IMR-90 (cell line): ENCODE results near the gene HLA-B. TPM values are rescaled to one million over a fixed set of nuclear protein-coding genes. Genes with fewer than 3 reads are reported as not detected.

Experiments
- ATAC-seq: fragments of 200-7000 bp; cut with Tn5 transposase; 2 replicates; pipeline ENCODE4 v1.9.1; 2020; ENCODE audit warnings: low read depth, mild to moderate bottlenecking, moderate library complexity
- BruUV-seq: library from RNA; stranded (reverse); fragments of 400-500 nt; replicated peaks from 2 replicates; lab custom pipeline; 2021; lab: Mats Ljungman, UMichigan
- CTCF ChIA-PET: fragments of 300-600 bp; formaldehyde crosslinking; extraction: SDS; loops from one replicate; lab custom pipeline; 2021; ENCODE audit warnings: antibody characterized with exemption; lab: Yijun Ruan, JAX
- POLR2A ChIA-PET: fragments of 300-600 bp; sonication (Branson Sonifier 250); formaldehyde crosslinking; loops from one replicate; lab custom pipeline; 2022; ENCODE audit warnings: antibody characterized with exemption; ENCODE audit not compliant: unreplicated experiment; lab: Charles Lee
- DNase-seq: peaks from one replicate; pipeline ENCODE4 v3.0.0; 2013
- H2AFZ ChIP-seq: replicated peaks from 2 replicates; pipeline ENCODE3; 2013; ENCODE audit warnings: low read length, mild to moderate bottlenecking; ENCODE audit not compliant: poor library complexity
- H2AK5ac ChIP-seq: 2 replicates; pipeline ENCODE4 v1.6.1; 2013; ENCODE audit warnings: low read depth, low read length, inconsistent platforms
- H2AK9ac ChIP-seq: replicated peaks from 2 replicates; pipeline ENCODE3; 2013; ENCODE audit warnings: mild to moderate bottlenecking, low read depth, low read length, moderate library complexity; ENCODE audit not compliant: poor library complexity
- H2BK120ac ChIP-seq: 2 replicates; pipeline ENCODE4 v1.6.1; 2013; ENCODE audit warnings: low read depth, low read length, inconsistent platforms
- H2BK15ac ChIP-seq: 3 replicates; pipeline ENCODE4 v1.6.1; 2013; ENCODE audit warnings: low read depth, low read length, inconsistent platforms
- H2BK20ac ChIP-seq: 2 replicates; pipeline ENCODE4 v1.6.1; 2013; ENCODE audit warnings: low read depth, mild to moderate bottlenecking, inconsistent platforms, low read length, moderate library complexity
- H2BK5ac ChIP-seq: 2 replicates; pipeline ENCODE4 v1.6.1; 2013; ENCODE audit warnings: mild to moderate bottlenecking, low read depth, low read length, inconsistent platforms; ENCODE audit not compliant: poor library complexity, severe bottlenecking
- H3K14ac ChIP-seq: replicated peaks from 2 replicates; pipeline ENCODE4 v1.6.1; 2013; ENCODE audit warnings: low read depth, low read length, inconsistent platforms
- H3K18ac ChIP-seq: 2 replicates; pipeline ENCODE4 v1.6.1; 2013; ENCODE audit warnings: low read depth, low read length, control low read depth
- H3K23ac ChIP-seq: 2 replicates; pipeline ENCODE4 v1.6.1; 2013; ENCODE audit warnings: low read depth, low read length, inconsistent platforms
- H3K27ac ChIP-seq: 2 replicates; pipeline ENCODE4 v1.5.1; 2013; ENCODE audit warnings: mild to moderate bottlenecking, control low read depth, low read length; ENCODE audit not compliant: insufficient read depth
- H3K27me3 ChIP-seq: 2 replicates; pipeline ENCODE4 v1.6.1; 2013; ENCODE audit warnings: low read length; ENCODE audit not compliant: control insufficient read depth, insufficient read depth
- H3K36me3 ChIP-seq: 2 replicates; pipeline ENCODE4 v1.6.1; 2013; ENCODE audit warnings: low read length, mixed read lengths; ENCODE audit not compliant: control insufficient read depth, insufficient read depth
- H3K4ac ChIP-seq: 2 replicates; pipeline ENCODE4 v1.6.1; 2013; ENCODE audit warnings: low read depth, low read length, inconsistent platforms
- H3K4me1 ChIP-seq: 2 replicates; pipeline ENCODE4 v1.6.1; 2013; ENCODE audit warnings: low read length, mixed read lengths; ENCODE audit not compliant: control insufficient read depth, insufficient read depth
- H3K4me2 ChIP-seq: 2 replicates; pipeline ENCODE4 v1.6.1; 2013; ENCODE audit warnings: low read depth, mild to moderate bottlenecking, control low read depth, low read length, moderate library complexity
- H3K4me3 ChIP-seq: 2 replicates; pipeline ENCODE4 v1.5.1; 2013; ENCODE audit warnings: low read depth, mild to moderate bottlenecking, control low read depth, low read length, moderate library complexity; ENCODE audit not compliant: insufficient read depth
- H3K56ac ChIP-seq: 2 replicates; pipeline ENCODE4 v1.6.1; 2013; ENCODE audit warnings: low read length, inconsistent platforms; ENCODE audit not compliant: insufficient read depth; ENCODE audit errors: extremely low read depth
- H3K79me1 ChIP-seq, 2 experiments: 2 replicates each; pipeline ENCODE4 v1.6.1; 2013; ENCODE audit warnings: low read length in 2 of 2, inconsistent platforms in 1 of 2, low read depth in 1 of 2
- H3K9ac ChIP-seq: 2 replicates; pipeline ENCODE4 v1.6.1; 2013; ENCODE audit warnings: low read depth, low read length, control low read depth
- H3K9me1 ChIP-seq: 2 replicates; pipeline ENCODE4 v1.6.1; 2013; ENCODE audit warnings: low read length, inconsistent platforms; ENCODE audit not compliant: insufficient read depth
- H3K9me3 ChIP-seq: 2 replicates; pipeline ENCODE4 v1.6.1; 2013; ENCODE audit warnings: low read length; ENCODE audit not compliant: control insufficient read depth, insufficient read depth
- H4K20me1 ChIP-seq: 2 replicates; pipeline ENCODE4 v1.6.1; 2013; ENCODE audit warnings: low read length, inconsistent platforms; ENCODE audit not compliant: insufficient read depth
- H4K5ac ChIP-seq: 2 replicates; pipeline ENCODE4 v1.6.1; 2013; ENCODE audit warnings: mild to moderate bottlenecking, low read depth, low read length, control low read depth
- H4K8ac ChIP-seq, 2 experiments: 2 replicates each; pipeline ENCODE4 v1.6.1; 2013; ENCODE audit warnings: low read depth in 2 of 2, low read length in 2 of 2, control low read depth in 1 of 2, inconsistent platforms in 1 of 2
- H4K91ac ChIP-seq: 2 replicates; pipeline ENCODE4 v1.6.1; 2013; ENCODE audit warnings: low read depth, low read length, inconsistent platforms; ENCODE audit not compliant: insufficient read depth
- CTCF ChIP-seq: conservative IDR thresholded peaks from 2 replicates; pipeline ENCODE4 v1.5.1; 2012; ENCODE audit warnings: mild to moderate bottlenecking, low read depth, low read length, improper control_type of control experiment
- ELK1 ChIP-seq: fragments of 150-350 bp; IDR thresholded peaks from 2 replicates; pipeline ENCODE4 v1.6.1; 2016; ENCODE audit warnings: low read depth, mild to moderate bottlenecking, low read length, moderate library complexity, borderline replicate concordance
- FOS ChIP-seq: fragments of 150-350 bp; IDR thresholded peaks from 2 replicates; pipeline ENCODE4 v1.6.1; 2016; ENCODE audit warnings: low read depth, low read length
- MAFK ChIP-seq: IDR thresholded peaks from 2 replicates; pipeline ENCODE4 v1.6.1; 2012; ENCODE audit warnings: low read depth, low read length, improper control_type of control experiment
- MAZ ChIP-seq: IDR thresholded peaks from 2 replicates; pipeline ENCODE4 v1.6.1; 2012; ENCODE audit warnings: low read depth, mild to moderate bottlenecking, low read length, improper control_type of control experiment, moderate library complexity, borderline replicate concordance
- NFE2L2 ChIP-seq: fragments of 150-350 bp; IDR thresholded peaks from 2 replicates; pipeline ENCODE4 v1.6.1; 2016; ENCODE audit warnings: low read depth, mild to moderate bottlenecking, low read length
- POLR2A ChIP-seq: IDR thresholded peaks from 2 replicates; pipeline ENCODE4 v1.6.1; 2012; ENCODE audit warnings: mild to moderate bottlenecking, low read depth, low read length
- RAD21 ChIP-seq: IDR thresholded peaks from 2 replicates; pipeline ENCODE4 v1.6.1; 2012; ENCODE audit warnings: low read length, improper control_type of control experiment
- RFX5 ChIP-seq: IDR thresholded peaks from 2 replicates; pipeline ENCODE4 v1.8.0; 2012; ENCODE audit warnings: low read depth, mild to moderate bottlenecking, low read length, moderate library complexity
- SMC3 ChIP-seq: fragments of 150-350 bp; IDR thresholded peaks from 2 replicates; pipeline ENCODE4 v1.6.1; 2016; ENCODE audit warnings: low read depth, mild to moderate bottlenecking, antibody characterized with exemption, low read length, moderate library complexity
- WGBS, 2 experiments: methylation state at CpG; one replicate each; pipeline versions ENCODE4 v1.1.5 to v1.1.7; 2013; ENCODE audit warnings: missing lambda C conversion rate in 2 of 2; ENCODE audit not compliant: insufficient read length in 1 of 2; ENCODE audit errors: extremely low coverage in 2 of 2; 5-methylcytosine and 5-hydroxymethylcytosine counted together
- dilution Hi-C: fragments of 300-500 bp; cut with HindIII; formaldehyde crosslinking; loops from one replicate; pipeline ENCODE4 v1.14.3; 2018; ENCODE audit warnings: low sequenced_read_pairs; ENCODE audit not compliant: unreplicated experiment
- in situ Hi-C: fragments of 300-500 bp; cut with MboI; formaldehyde crosslinking; loops from 3 replicates; pipeline ENCODE4 v1.14.3; 2019; ENCODE audit warnings: low sequenced_read_pairs, inconsistent platforms, mixed read lengths
- intact Hi-C: fragments of 100-400 bp; cut with micrococcal nuclease; formaldehyde crosslinking; loops from 2 replicates; pipeline ENCODE4 v1.10.0; 2022
- polyA plus RNA-seq, 3 experiments: library from polyadenylated mRNA; depleted of rRNA; stranded (reverse); fragments of >200 nt; gene quantifications; 2 replicates each; pipeline ENCODE4 v1.2.3, GENCODE V29; 2012; ENCODE audit warnings: low replicate concordance in 1 of 3
- total RNA-seq: library from RNA; depleted of rRNA; stranded (reverse); fragments of >200 nt; gene quantifications from 2 replicates; pipeline ENCODE4 v1.2.3, GENCODE V29; 2012

Gene HLA-B
- total and polyA plus RNA-seq, 2 of the 4 experiments (the other 2 are of a cell fraction) = 44.1 to 309 TPM

- Histone ChIP-seq H2BK15ac (no peak overlapping the region), H4K8ac (no peak overlapping the region), H2AK9ac (peak overlapping the region; percentile 82), H3K4me2 (peak overlapping the region; percentile 67), H3K23ac (no peak overlapping the region), H4K91ac (no peak overlapping the region), H3K79me1 (no peaks in the 10 kb centered on the region), H3K56ac (no peak overlapping the region), H2AK5ac (no peak overlapping the region), H4K5ac (no peak overlapping the region), H2BK5ac (no peak overlapping the region), H3K27ac (no peak overlapping the region), H3K9ac (no peak overlapping the region), H2BK120ac (no peak overlapping the region), H2AFZ (peak overlapping the region; percentile 90), H3K27me3 (peaks cover 31% of the 10 kb centered on the region), H4K20me1 (no peaks in the 10 kb centered on the region), H3K36me3 (no peaks in the 10 kb centered on the region), H3K18ac (no peak overlapping the region), H3K14ac (no peak overlapping the region), H3K4me1 (no peaks in the 10 kb centered on the region), H3K4me3 (no peak overlapping the region), H3K9me1 (no peaks in the 10 kb centered on the region), H2BK20ac (no peak overlapping the region), H3K4ac (no peak overlapping the region), H3K9me3 (no peaks in the 10 kb centered on the region)
- DNase-seq = peak; percentile 86
- intact Hi-C loops = loop anchor here (1.0 to 2.0 kb wide), 2 partner anchors 170 to 230 kb away; no protein-coding TSS in a partner anchor
- in situ Hi-C loops = loop anchor here (5.0 kb wide), 2 partner anchors 170 to 230 kb away; partner anchors contain the start of gene PSORS1C2
- ChIA-PET CTCF (interaction anchor here (0.5 to 1.4 kb wide), 14 partner anchors 8 to 250 kb away, joined by 3 to 10 read pairs (median 3); partner anchors contain the start of gene PSORS1C2), POLR2A (interaction anchor here (0.6 kb wide), 1 partner anchor 75 kb away, joined by 3 read pairs; no protein-coding TSS in a partner anchor)
- WGBS, 2 experiments = no CpG with 5 or more reads among the region's 30 CpGs
- peak; percentile 100 for ATAC-seq
- dilution Hi-C loops = no loop called here
- TF ChIP-seq RFX5 (0 out of 2 replicates have a peak, but pooled peaks have one; percentile 49), ELK1 (no peak), CTCF (peak; percentile 98), MAZ (no peak), NFE2L2 (no peak), RAD21 (peak; percentile 97), MAFK (no peak), POLR2A (0 out of 2 replicates have a peak, but pooled peaks have one; percentile 43), FOS (no peak), SMC3 (peak; percentile 93)
- BruUV-seq = no TSS peak
Measured at GRCh38 chr6:31366693-31367470, 9.9 kb upstream of the HLA-B start.
